Right atrium auricular region (tissue), 2 donors: ENCODE data around the gene SYTL4. TPM values are rescaled to one million over a fixed set of nuclear protein-coding genes. Genes with fewer than 3 reads are reported as not detected.

Experiments
- DNase-seq: peaks from one replicate; pipeline ENCODE4 v3.0.0-alpha.2; 2019; ENCODE audit warnings: low spot score
- H3K27ac ChIP-seq, 2 donors: fragments of 200-600 bp; sonication (generic); 1 replicate in 1 of 2; 2 replicates in 1 of 2; pipeline ENCODE4 v1.5.1; 2016 to 2019
- H3K27me3 ChIP-seq, 2 donors: fragments of 200-600 bp; sonication (generic); one replicate each; pipeline versions ENCODE4 v1.5.1 to v1.6.0; 2017 to 2019
- H3K36me3 ChIP-seq: fragments of 200-600 bp; sonication (generic); one replicate; pipeline ENCODE4 v1.5.1; 2016
- H3K4me1 ChIP-seq, 2 donors: fragments of 200-600 bp; sonication (generic); one replicate each; pipeline versions ENCODE4 v1.5.1 to v1.6.0; 2017 to 2019
- H3K4me3 ChIP-seq, 2 donors: fragments of 200-600 bp; sonication (generic); 1 replicate in 1 of 2; 2 replicates in 1 of 2; pipeline ENCODE4 v1.5.1; 2017 to 2019; ENCODE audit warnings: mild to moderate bottlenecking in 1 of 2, moderate library complexity in 1 of 2
- H3K9me3 ChIP-seq, 2 donors: fragments of 200-600 bp; sonication (generic); one replicate each; pipeline ENCODE4 v1.5.1; 2019
- CTCF ChIP-seq, 2 donors: fragments of 200-600 bp; sonication (generic); IDR thresholded peaks; one replicate each; pipeline ENCODE4 v1.5.1; 2019; ENCODE audit warnings: antibody characterized with exemption in 2 of 2
- total RNA-seq, 2 donors: library from RNA; depleted of rRNA; stranded (reverse); fragments of >200 nt; gene quantifications; one replicate each; pipeline ENCODE4 v1.1.0, GENCODE V29; 2016

The SYTL4 gene
- total RNA-seq, 2 donors from 2014 or later, result 3.2 to 4.8 TPM

- no peaks in the 10 kb centered on the region for H3K9me3 ChIP-seq
Measured at GRCh38 chrX:100674705-100675104, 57.2 kb downstream of the SYTL4 start.

GRCh38 chrX:100673397-100673953 is 58.4 kb downstream of the SYTL4 start:
- TF ChIP-seq CTCF (IDR thresholded peaks at IDR 0.05), result no peak
- no peaks in the 10 kb centered on the region for H3K9me3 ChIP-seq
- no peaks in the 10 kb centered on the region for H3K4me1 ChIP-seq
- H3K36me3 ChIP-seq, result no peaks in the 10 kb centered on the region
- no peak overlapping the region for H3K4me3 ChIP-seq
- DNase-seq, result no peak
- no peaks in the 10 kb centered on the region for H3K27me3 ChIP-seq
- no peak overlapping the region for H3K27ac ChIP-seq

More at GRCh38 chrX:100674705-100675104, 57.2 kb downstream of the SYTL4 start:
- no peaks in the 10 kb centered on the region for H3K27me3 ChIP-seq
- H3K4me1 ChIP-seq, result no peaks in the 10 kb centered on the region
- H3K4me3 ChIP-seq, result no peak overlapping the region
- no peak for TF ChIP-seq CTCF (IDR thresholded peaks at IDR 0.05)
- DNase-seq, result no peak
- H3K27ac ChIP-seq, result no peak overlapping the region
- no peaks in the 10 kb centered on the region for H3K36me3 ChIP-seq

GRCh38 chrX:100672966-100673365 is 59.0 kb downstream of the SYTL4 start:
- Histone ChIP-seq H3K27me3 (no peaks in the 10 kb centered on the region), H3K36me3 (no peaks in the 10 kb centered on the region), H3K4me3 (no peak overlapping the region), H3K9me3 (no peaks in the 10 kb centered on the region), H3K27ac (no peak overlapping the region), H3K4me1 (no peaks in the 10 kb centered on the region)
- no peak for TF ChIP-seq CTCF (IDR thresholded peaks at IDR 0.05)
- DNase-seq, result no peak

- H3K4me1 ChIP-seq, result no peaks in the 10 kb centered on the region
- no peaks in the 10 kb centered on the region for H3K27me3 ChIP-seq
- no peaks in the 10 kb centered on the region for H3K36me3 ChIP-seq
- no peaks in the 10 kb centered on the region for H3K9me3 ChIP-seq
- no peak for TF ChIP-seq CTCF (IDR thresholded peaks at IDR 0.05)
- no peak overlapping the region for H3K4me3 ChIP-seq
- no peak overlapping the region for H3K27ac ChIP-seq
- no peak for DNase-seq
Measured at GRCh38 chrX:100663642-100664041, 68.3 kb downstream of the SYTL4 start.

GRCh38 chrX:100662796-100663195 is 69.1 kb downstream of the SYTL4 start:
- no peak for DNase-seq
- H3K36me3 ChIP-seq, result no peaks in the 10 kb centered on the region
- no peaks in the 10 kb centered on the region for H3K27me3 ChIP-seq
- no peak for TF ChIP-seq CTCF (IDR thresholded peaks at IDR 0.05)
- no peaks in the 10 kb centered on the region for H3K9me3 ChIP-seq
- no peak overlapping the region for H3K4me3 ChIP-seq
- no peak overlapping the region for H3K27ac ChIP-seq
- no peaks in the 10 kb centered on the region for H3K4me1 ChIP-seq

GRCh38 chrX:100662170-100662569 is 69.8 kb downstream of the SYTL4 start:
- no peaks in the 10 kb centered on the region for H3K36me3 ChIP-seq
- no peaks in the 10 kb centered on the region for H3K9me3 ChIP-seq
- no peak for TF ChIP-seq CTCF (IDR thresholded peaks at IDR 0.05)
- H3K27me3 ChIP-seq, result no peaks in the 10 kb centered on the region
- no peaks in the 10 kb centered on the region for H3K4me1 ChIP-seq
- H3K4me3 ChIP-seq, result no peak overlapping the region
- DNase-seq, result no peak
- no peak overlapping the region for H3K27ac ChIP-seq
